Muscle of leg (tissue), 16 donors: ENCODE data around the gene CYB5R4. TPM values are rescaled to one million over a fixed set of nuclear protein-coding genes. Genes with fewer than 3 reads are reported as not detected.
A peak's percentile ranks its signal among the peaks of the same experiment; 100 is the strongest.

Source experiments
- DNase-seq: peaks from one replicate; pipeline ENCODE4 v3.0.0; 2013
- H3K27ac ChIP-seq: one replicate; pipeline ENCODE4 v1.5.1; 2013; ENCODE audit warnings: mild to moderate bottlenecking, low read length, control low read depth
- H3K27me3 ChIP-seq: one replicate; pipeline ENCODE4 v1.6.1; 2013; ENCODE audit warnings: low read length; ENCODE audit not compliant: control insufficient read depth, insufficient read depth
- H3K36me3 ChIP-seq: one replicate; pipeline ENCODE4 v1.6.1; 2013; ENCODE audit warnings: low read length; ENCODE audit not compliant: control insufficient read depth, insufficient read depth
- H3K4me1 ChIP-seq: one replicate; pipeline ENCODE4 v1.6.1; 2013; ENCODE audit warnings: low read length; ENCODE audit not compliant: control insufficient read depth, insufficient read depth
- H3K4me3 ChIP-seq: one replicate; pipeline ENCODE4 v1.5.1; 2013; ENCODE audit warnings: low read length, control low read depth
- H3K9me3 ChIP-seq: replicated peaks from 2 replicates; pipeline ENCODE4 v1.6.1; 2013; ENCODE audit warnings: low read depth, low read length; ENCODE audit not compliant: control insufficient read depth
- WGBS: methylation state at CpG from one replicate; pipeline ENCODE4 v1.1.5; 2013; ENCODE audit warnings: missing lambda C conversion rate; ENCODE audit not compliant: insufficient coverage; 5-methylcytosine and 5-hydroxymethylcytosine counted together
- long read RNA-seq, 11 donors: transcript quantifications; one replicate each; lab custom pipeline, GENCODE V29; 2026
- polyA plus RNA-seq, 8 donors: library from polyadenylated mRNA; unstranded; fragments of 120-200 nt; gene quantifications; one replicate each; pipeline versions ENCODE4 v1.2.1 to v1.2.3, GENCODE V29; 2013; ENCODE audit warnings: inconsistent platforms in 1 of 8, low replicate concordance in 1 of 8; ENCODE audit not compliant: insufficient read length in 8 of 8, insufficient read depth in 1 of 8
- total RNA-seq: library from RNA; stranded (reverse); fragments of 120-200 nt; gene quantifications from one replicate; pipeline ENCODE4 v1.2.4, GENCODE V29; 2013

Gene CYB5R4
- 9.5 TPM for total RNA-seq
- polyA plus RNA-seq, result 10 to 100 TPM in 5 of 8 donors, 1 to 10 TPM in 3; 8.7 to 11.4 (median 10.5) TPM
- long read RNA-seq, donor 1, result 0 reads
- long read RNA-seq, donor 2, result 0 reads
- long read RNA-seq, donor 3, full-length matches to known transcripts, result 5 of 5 reads
- long read RNA-seq, donor 3, partial matches to known transcripts, result 0 of 5 reads
- long read RNA-seq, donor 3, other reads (novel, unspliced or antisense), result 0 of 5 reads
- long read RNA-seq, donor 4, full-length matches to known transcripts, result 1 of 1 reads
- long read RNA-seq, donor 4, partial matches to known transcripts, result 0 of 1 reads
- long read RNA-seq, donor 4, other reads (novel, unspliced or antisense), result 0 of 1 reads
- long read RNA-seq, donor 5, full-length matches to known transcripts, result 5 of 5 reads
- long read RNA-seq, donor 5, partial matches to known transcripts, result 0 of 5 reads
- long read RNA-seq, donor 5, other reads (novel, unspliced or antisense), result 0 of 5 reads
- long read RNA-seq, donor 6, full-length matches to known transcripts, result 4 of 4 reads
- long read RNA-seq, donor 6, partial matches to known transcripts, result 0 of 4 reads
- long read RNA-seq, donor 6, other reads (novel, unspliced or antisense), result 0 of 4 reads
- long read RNA-seq, donor 7, full-length matches to known transcripts, result 3 of 3 reads
- long read RNA-seq, donor 7, partial matches to known transcripts, result 0 of 3 reads
- long read RNA-seq, donor 7, other reads (novel, unspliced or antisense), result 0 of 3 reads
- long read RNA-seq, donor 8, full-length matches to known transcripts, result 1 of 1 reads
- long read RNA-seq, donor 8, partial matches to known transcripts, result 0 of 1 reads
- long read RNA-seq, donor 8, other reads (novel, unspliced or antisense), result 0 of 1 reads
- long read RNA-seq, donor 9, full-length matches to known transcripts, result 1 of 1 reads
- long read RNA-seq, donor 9, partial matches to known transcripts, result 0 of 1 reads
- long read RNA-seq, donor 9, other reads (novel, unspliced or antisense), result 0 of 1 reads
- long read RNA-seq, donor 10, full-length matches to known transcripts, result 7 of 7 reads
- long read RNA-seq, donor 10, partial matches to known transcripts, result 0 of 7 reads
- long read RNA-seq, donor 10, other reads (novel, unspliced or antisense), result 0 of 7 reads
- long read RNA-seq, donor 11, full-length matches to known transcripts, result 4 of 4 reads
- long read RNA-seq, donor 11, partial matches to known transcripts, result 0 of 4 reads
- long read RNA-seq, donor 11, other reads (novel, unspliced or antisense), result 0 of 4 reads

GRCh38 chr6:83859410-83860358 lies at the start of gene CYB5R4:
Gene CYB5R4, plus strand, starts transcription at chr6:83859689. Its CDS starts 94 bp downstream, at chr6:83859783.
- no peaks in the 10 kb centered on the region for H3K36me3 ChIP-seq
- H3K27me3 ChIP-seq, result peaks cover 4% of the 10 kb centered on the region
- peak; percentile 98 for DNase-seq
- H3K4me3 ChIP-seq, result peak within 1 kb of the TSS; percentile 89
- peaks cover 5% of the 10 kb centered on the region for H3K4me1 ChIP-seq
- H3K9me3 ChIP-seq, result no peaks in the 10 kb centered on the region
- H3K27ac ChIP-seq, result peak within 1 kb of the TSS; percentile 88
- WGBS, result under 1% methylated on average over 43 of the region's 53 CpGs

- no peak for DNase-seq
- Histone ChIP-seq H3K27me3 (no peaks in the 10 kb centered on the region), H3K4me1 (no peaks in the 10 kb centered on the region), H3K4me3 (no peak overlapping the region), H3K36me3 (no peaks in the 10 kb centered on the region), H3K9me3 (no peaks in the 10 kb centered on the region), H3K27ac (no peak overlapping the region)
Measured at GRCh38 chr6:83812595-83812994, 46.9 kb upstream of the CYB5R4 start.

- DNase-seq, result no peak
- no peak overlapping the region for H3K27ac ChIP-seq
- no CpG with 5 or more reads among the region's 2 CpGs for WGBS
- H3K4me1 ChIP-seq, result no peaks in the 10 kb centered on the region
- no peak overlapping the region for H3K4me3 ChIP-seq
- H3K36me3 ChIP-seq, result no peaks in the 10 kb centered on the region
- no peaks in the 10 kb centered on the region for H3K27me3 ChIP-seq
- H3K9me3 ChIP-seq, result no peaks in the 10 kb centered on the region
Measured at GRCh38 chr6:83815631-83816272, 43.7 kb upstream of the CYB5R4 start.

GRCh38 chr6:83822629-83823169 lies 36.8 kb upstream of the CYB5R4 start:
- Histone ChIP-seq H3K9me3 (no peaks in the 10 kb centered on the region), H3K27me3 (no peaks in the 10 kb centered on the region), H3K4me1 (no peaks in the 10 kb centered on the region), H3K27ac (no peak overlapping the region), H3K36me3 (no peaks in the 10 kb centered on the region), H3K4me3 (no peak overlapping the region)
- no CpG with 5 or more reads among the region's 3 CpGs for WGBS
- DNase-seq, result no peak

- Histone ChIP-seq H3K27ac (no peak overlapping the region), H3K4me1 (no peaks in the 10 kb centered on the region), H3K4me3 (no peak overlapping the region), H3K9me3 (no peaks in the 10 kb centered on the region), H3K27me3 (no peaks in the 10 kb centered on the region), H3K36me3 (no peaks in the 10 kb centered on the region)
- WGBS, result no CpG with 5 or more reads among the region's 3 CpGs
- no peak for DNase-seq
Measured at GRCh38 chr6:83824388-83824801, 35.1 kb upstream of the CYB5R4 start.

GRCh38 chr6:83824831-83825230 lies 34.7 kb upstream of the CYB5R4 start:
- Histone ChIP-seq H3K9me3 (no peaks in the 10 kb centered on the region), H3K4me3 (no peak overlapping the region), H3K27me3 (no peaks in the 10 kb centered on the region), H3K27ac (no peak overlapping the region), H3K4me1 (no peaks in the 10 kb centered on the region), H3K36me3 (no peaks in the 10 kb centered on the region)
- WGBS, result no CpG with 5 or more reads among the region's 2 CpGs
- no peak for DNase-seq

GRCh38 chr6:83827050-83827449 lies 32.4 kb upstream of the CYB5R4 start:
- Histone ChIP-seq H3K9me3 (no peaks in the 10 kb centered on the region), H3K27me3 (no peaks in the 10 kb centered on the region), H3K4me3 (no peak overlapping the region), H3K4me1 (no peaks in the 10 kb centered on the region), H3K36me3 (no peaks in the 10 kb centered on the region), H3K27ac (no peak overlapping the region)
- no peak for DNase-seq
- WGBS, result 43% methylated on average over 2 of the region's 2 CpGs

- no peaks in the 10 kb centered on the region for H3K4me1 ChIP-seq
- H3K9me3 ChIP-seq, result no peaks in the 10 kb centered on the region
- DNase-seq, result no peak
- no peak overlapping the region for H3K27ac ChIP-seq
- 83% methylated on average over 3 of the region's 6 CpGs for WGBS
- no peaks in the 10 kb centered on the region for H3K36me3 ChIP-seq
- H3K27me3 ChIP-seq, result no peaks in the 10 kb centered on the region
- no peak overlapping the region for H3K4me3 ChIP-seq
Measured at GRCh38 chr6:83838727-83839126, 20.8 kb upstream of the CYB5R4 start.
